A172 (cell line): ENCODE data around the gene NEMP1. TPM values are rescaled to one million over a fixed set of nuclear protein-coding genes. Genes with fewer than 3 reads are reported as not detected.

Experiments used
- total RNA-seq: library from RNA; depleted of rRNA; stranded (reverse); fragments of >200 nt; shearing (Covaris generic); gene quantifications from 2 replicates; pipeline ENCODE4 v1.2.3, GENCODE V29; 2014; rRNA removed

The NEMP1 gene
- total RNA-seq, 1 experiment from 2014 or later = 26.3 TPM

Other genes with a start within 250 kb of the NEMP1 start
- 0.12 TPM in 1 of 2 replicates, not detected in the other for gene SDR9C7, start 144.4 kb downstream of the NEMP1 start, total RNA-seq
- gene RDH16, start 121.2 kb downstream of the NEMP1 start, total RNA-seq = not detected in 2 replicates
- 3.7 and 4.7 TPM in 2 replicates for gene ZBTB39, start 72.2 kb downstream of the NEMP1 start, total RNA-seq
- not detected in 2 replicates for gene TAC3, start 62.3 kb downstream of the NEMP1 start, total RNA-seq
- gene MYO1A, start 28.7 kb downstream of the NEMP1 start, total RNA-seq = not detected in 2 replicates
- 18.9 and 22.4 TPM in 2 replicates for gene NAB2, start 10.3 kb upstream of the NEMP1 start, total RNA-seq
- 15.2 and 18.4 TPM in 2 replicates for gene STAT6, start 32.6 kb upstream of the NEMP1 start, total RNA-seq
- 34.1 and 35.5 TPM in 2 replicates for gene LRP1, start 49.7 kb upstream of the NEMP1 start, total RNA-seq
- gene LRP1-AS, start 68.8 kb upstream of the NEMP1 start, total RNA-seq = not detected in 2 replicates
- 5.3 and 5.8 TPM in 2 replicates for gene NXPH4, start 138.0 kb upstream of the NEMP1 start, total RNA-seq
- 208 and 223 TPM in 2 replicates for gene SHMT2, start 150.9 kb upstream of the NEMP1 start, total RNA-seq
- gene STAC3, start 172.4 kb upstream of the NEMP1 start, total RNA-seq = 0.59 and 0.89 TPM in 2 replicates